Loucy (cell line): ENCODE data around the gene CYP17A1.

ENCODE experiments used
- H2AFZ ChIP-seq: fragments of 200-600 bp; sonication (generic); 2 replicates; pipeline ENCODE4 v1.6.0; 2016; ENCODE audit warnings: antibody characterized with exemption, mild to moderate bottlenecking, low read length, moderate library complexity
- H3F3A ChIP-seq: fragments of 200-600 bp; 2 replicates; pipeline ENCODE4 v1.6.0; 2016; ENCODE audit warnings: antibody characterized with exemption, low read depth, mild to moderate bottlenecking
- H3K27me3 ChIP-seq: fragments of 200-600 bp; sonication (generic); 2 replicates; pipeline ENCODE4 v1.6.1; 2014; ENCODE audit warnings: low read length, mild to moderate bottlenecking; ENCODE audit not compliant: insufficient read depth, poor library complexity, severe bottlenecking
- H3K36me3 ChIP-seq: fragments of 200-600 bp; sonication (generic); 2 replicates; pipeline ENCODE4 v1.6.1; 2016; ENCODE audit warnings: low read length; ENCODE audit not compliant: insufficient read depth
- H3K4me1 ChIP-seq: fragments of 200-600 bp; sonication (generic); 2 replicates; pipeline ENCODE4 v1.5.1; 2014; ENCODE audit warnings: low read length, mild to moderate bottlenecking; ENCODE audit not compliant: insufficient read depth, poor library complexity, severe bottlenecking
- H3K4me2 ChIP-seq: fragments of 200-600 bp; sonication (generic); 2 replicates; pipeline ENCODE4 v1.6.0; 2014; ENCODE audit warnings: antibody characterized with exemption, low read length, low read depth, mild to moderate bottlenecking; ENCODE audit not compliant: poor library complexity, severe bottlenecking
- H3K4me3 ChIP-seq: fragments of 200-600 bp; sonication (generic); 2 replicates; pipeline ENCODE4 v1.5.1; 2014; ENCODE audit warnings: low read length, mild to moderate bottlenecking, mixed read lengths; ENCODE audit not compliant: poor library complexity, severe bottlenecking
- H3K79me2 ChIP-seq: fragments of 200-600 bp; sonication (generic); 2 replicates; pipeline ENCODE4 v1.6.1; 2014; ENCODE audit warnings: low read length; ENCODE audit not compliant: insufficient read depth
- H3K9ac ChIP-seq: fragments of 200-600 bp; sonication (generic); 2 replicates; pipeline ENCODE4 v1.6.0; 2014; ENCODE audit warnings: mild to moderate bottlenecking, low read depth, low read length, moderate library complexity; ENCODE audit not compliant: poor library complexity, severe bottlenecking
- H3K9me2 ChIP-seq: fragments of 200-600 bp; sonication (generic); replicated peaks from 2 replicates; pipeline ENCODE4 v1.6.1; 2016; ENCODE audit warnings: low read depth, low read length, mixed read lengths
- H3K9me3 ChIP-seq: fragments of 200-600 bp; sonication (generic); 2 replicates; pipeline ENCODE4 v1.6.1; 2014; ENCODE audit warnings: mild to moderate bottlenecking, antibody characterized with exemption, low read length, low read depth; ENCODE audit not compliant: insufficient read depth
- H4K20me1 ChIP-seq: fragments of 200-600 bp; sonication (generic); 2 replicates; pipeline ENCODE4 v1.6.0; 2014; ENCODE audit warnings: antibody characterized with exemption, low read length, mild to moderate bottlenecking; ENCODE audit not compliant: insufficient read depth, poor library complexity, severe bottlenecking
- CTCF ChIP-seq: fragments of 200-600 bp; sonication (generic); conservative IDR thresholded peaks from 2 replicates; pipeline ENCODE4 v1.5.1; 2014; ENCODE audit warnings: mild to moderate bottlenecking, antibody characterized with exemption, low read length
- EZH2phosphoT487 ChIP-seq: fragments of 200-600 bp; IDR thresholded peaks from 2 replicates; pipeline ENCODE4 v1.6.1; 2018; ENCODE audit warnings: antibody characterized with exemption, mild to moderate bottlenecking, moderate library complexity, borderline replicate concordance

Gene CYP17A1

GRCh38 chr10:102815790-102816549, 21.2 kb downstream of the CYP17A1 start:
- no peak for TF ChIP-seq CTCF
- TF ChIP-seq EZH2phosphoT487, result no peak
- no peaks in the 10 kb centered on the region for H4K20me1 ChIP-seq
- no peak overlapping the region for H3K4me2 ChIP-seq
- no peak overlapping the region for H3K9ac ChIP-seq
- no peaks in the 10 kb centered on the region for H3K9me3 ChIP-seq
- no peaks in the 10 kb centered on the region; the same call in 1 of the 2 replicates for H3F3A ChIP-seq
- H3K4me3 ChIP-seq, result no peak overlapping the region
- no peaks in the 10 kb centered on the region for H3K27me3 ChIP-seq
- no peaks in the 10 kb centered on the region for H3K79me2 ChIP-seq
- peaks cover 37% of the 10 kb centered on the region; the same call in 1 of the 2 replicates for H3K36me3 ChIP-seq
- H3K9me2 ChIP-seq, result no peaks in the 10 kb centered on the region
- H2AFZ ChIP-seq, result no peak overlapping the region
- peaks cover 19% of the 10 kb centered on the region for H3K4me1 ChIP-seq

- Histone ChIP-seq H3K36me3 (peaks cover 42% of the 10 kb centered on the region; the same call in 1 of the 2 replicates), H3K4me2 (no peak overlapping the region), H3K79me2 (no peaks in the 10 kb centered on the region), H3K9me2 (no peaks in the 10 kb centered on the region), H3K4me1 (peaks cover 19% of the 10 kb centered on the region), H3K9ac (no peak overlapping the region), H3K27me3 (no peaks in the 10 kb centered on the region), H3K9me3 (no peaks in the 10 kb centered on the region), H3K4me3 (no peak overlapping the region), H2AFZ (no peak overlapping the region), H3F3A (no peaks in the 10 kb centered on the region; the same call in 1 of the 2 replicates), H4K20me1 (no peaks in the 10 kb centered on the region)
- TF ChIP-seq CTCF (no peak), EZH2phosphoT487 (no peak)
Observed at GRCh38 chr10:102814873-102815661, 22.1 kb downstream of the CYP17A1 start.

- H3K4me2 ChIP-seq, result no peak overlapping the region
- no peaks in the 10 kb centered on the region for H3K9me2 ChIP-seq
- TF ChIP-seq EZH2phosphoT487, result no peak
- no peak for TF ChIP-seq CTCF
- H3K4me3 ChIP-seq, result no peak overlapping the region
- no peaks in the 10 kb centered on the region for H3K27me3 ChIP-seq
- H4K20me1 ChIP-seq, result no peaks in the 10 kb centered on the region
- no peaks in the 10 kb centered on the region for H3K9me3 ChIP-seq
- no peak overlapping the region for H2AFZ ChIP-seq
- no peaks in the 10 kb centered on the region; the same call in 1 of the 2 replicates for H3F3A ChIP-seq
- no peak overlapping the region for H3K9ac ChIP-seq
- no peaks in the 10 kb centered on the region for H3K79me2 ChIP-seq
- peaks cover 19% of the 10 kb centered on the region for H3K4me1 ChIP-seq
- H3K36me3 ChIP-seq, result peaks cover 46% of the 10 kb centered on the region; the same call in 1 of the 2 replicates
Observed at GRCh38 chr10:102814453-102814871, 22.8 kb downstream of the CYP17A1 start.
